Kidney epithelial cell (primary cell): Measurements from ENCODE around the gene PLCB2. TPM values are rescaled to one million over a fixed set of nuclear protein-coding genes. Genes with fewer than 3 reads are reported as not detected.

Source experiments
- DNase-seq: peaks from one replicate; pipeline ENCODE4 v3.0.0-alpha.2; 2010; ENCODE audit warnings: low read depth
- H3K27me3 ChIP-seq: 2 replicates; pipeline ENCODE4 v1.6.0; 2011; ENCODE audit warnings: low read length; ENCODE audit not compliant: control insufficient read depth, insufficient read depth
- H3K36me3 ChIP-seq: 2 replicates; pipeline ENCODE4 v1.5.1; 2011; ENCODE audit warnings: low read length; ENCODE audit not compliant: control insufficient read depth, insufficient read depth
- H3K4me3 ChIP-seq: 2 replicates; pipeline ENCODE4 v1.5.1; 2011; ENCODE audit warnings: low read depth, mild to moderate bottlenecking, control low read depth, low read length
- CTCF ChIP-seq: IDR thresholded peaks from 2 replicates; pipeline ENCODE4 v1.5.1; 2011; ENCODE audit warnings: mild to moderate bottlenecking, moderate library complexity, low read length, control low read depth, inconsistent platforms; ENCODE audit not compliant: insufficient read depth, poor library complexity, severe bottlenecking
- total RNA-seq: library from RNA; depleted of rRNA; stranded (reverse); fragments of >200 nt; gene quantifications from 2 replicates; pipeline ENCODE4 v1.2.3, GENCODE V29; 2015

Gene PLCB2
- total RNA-seq, 1 donor from 2014 or later: 1.5 TPM

- Histone ChIP-seq H3K4me3 (no peak overlapping the region), H3K36me3 (no peaks in the 10 kb centered on the region), H3K27me3 (peaks cover 34% of the 10 kb centered on the region)
- no peak for DNase-seq
- no peak for TF ChIP-seq CTCF
These were observed 4.2 kb downstream of the PLCB2 start for GRCh38 chr15:40303576-40303975.

GRCh38 chr15:40302981-40303380 is 4.8 kb downstream of the PLCB2 start:
- Histone ChIP-seq H3K27me3 (peaks cover 36% of the 10 kb centered on the region), H3K36me3 (no peaks in the 10 kb centered on the region), H3K4me3 (no peak overlapping the region)
- no peak for TF ChIP-seq CTCF
- no peak for DNase-seq

DNA sequence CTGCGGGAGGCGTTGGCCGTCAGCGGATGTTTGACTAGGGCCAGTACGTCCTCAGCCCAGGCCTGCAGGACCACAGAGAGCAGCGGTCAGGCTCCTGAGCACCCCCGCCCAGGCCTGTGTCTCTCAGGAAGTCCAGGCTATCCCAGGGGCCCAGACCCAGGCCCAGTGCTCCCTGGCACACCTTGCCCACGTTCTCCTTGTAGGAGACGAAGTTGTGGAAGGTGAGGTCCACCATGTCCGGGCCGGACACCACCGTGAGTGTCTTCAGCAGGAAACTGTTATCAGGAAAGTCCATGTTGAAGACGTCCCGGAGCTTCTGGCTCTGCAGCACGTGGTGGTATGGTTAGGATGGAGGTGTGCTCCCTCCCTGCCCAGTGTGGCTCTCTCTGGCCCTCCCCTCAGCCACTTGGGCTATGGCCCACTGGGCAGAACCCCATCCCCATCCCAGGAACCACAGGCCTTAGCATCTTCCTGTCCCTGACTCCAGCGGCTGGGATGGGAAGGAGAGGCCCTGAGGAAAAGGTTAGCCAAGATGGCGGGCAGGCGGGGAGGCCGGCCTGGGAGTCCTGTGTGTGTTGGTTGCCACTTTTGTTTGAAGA is 5.3 kb downstream of the PLCB2 start:
- Histone ChIP-seq H3K36me3 (no peaks in the 10 kb centered on the region), H3K4me3 (no peak overlapping the region), H3K27me3 (peaks cover 36% of the 10 kb centered on the region)
- no peak for DNase-seq
- TF ChIP-seq CTCF: no peak

- no peak for DNase-seq
- Histone ChIP-seq H3K4me3 (no peak overlapping the region), H3K36me3 (no peaks in the 10 kb centered on the region), H3K27me3 (peaks cover 34% of the 10 kb centered on the region)
- no peak for TF ChIP-seq CTCF
These were observed 6.1 kb downstream of the PLCB2 start for GRCh38 chr15:40301467-40302179.

DNA sequence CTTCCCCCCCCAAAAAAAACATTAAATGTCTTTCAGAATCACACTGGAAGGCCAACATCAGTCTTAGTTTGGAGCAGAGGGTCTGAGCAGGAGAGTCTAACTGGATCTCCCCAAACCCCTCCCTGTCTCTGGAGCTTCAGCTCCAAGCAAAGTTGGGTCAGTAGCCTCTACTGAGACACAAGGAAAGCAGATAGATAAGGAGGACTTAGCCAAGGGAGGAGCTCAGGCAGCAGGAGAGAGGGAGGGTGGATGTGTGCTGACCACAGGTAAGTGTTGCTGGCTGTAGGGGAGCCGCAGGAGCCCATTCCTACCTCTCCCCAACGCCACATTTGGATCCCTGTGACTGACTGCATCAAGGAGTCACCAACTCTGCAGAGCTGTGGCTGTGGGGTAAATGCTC is 7.0 kb downstream of the PLCB2 start:
- H3K4me3 ChIP-seq: no peak overlapping the region
- H3K36me3 ChIP-seq: no peaks in the 10 kb centered on the region
- DNase-seq: no peak
- TF ChIP-seq CTCF: no peak
- peaks cover 35% of the 10 kb centered on the region for H3K27me3 ChIP-seq

DNA sequence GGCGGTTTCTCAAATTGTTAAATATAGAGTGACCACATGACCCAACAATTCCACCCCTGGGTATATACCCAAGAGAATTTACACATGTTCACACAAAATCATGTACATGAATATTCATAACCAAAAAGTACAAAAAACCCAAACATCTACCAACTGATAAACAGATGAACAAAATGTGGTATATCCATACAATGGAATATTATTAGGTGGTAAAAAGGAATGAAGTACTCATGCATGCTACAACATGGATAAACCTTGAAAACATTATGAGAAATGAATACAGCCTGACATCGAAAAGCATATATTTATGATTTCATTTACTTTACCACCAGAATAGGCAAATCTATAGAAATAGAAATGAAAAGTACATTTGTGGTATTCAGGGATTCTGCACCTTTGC is 7.4 kb downstream of the PLCB2 start:
- TF ChIP-seq CTCF: no peak
- Histone ChIP-seq H3K36me3 (no peaks in the 10 kb centered on the region), H3K4me3 (no peak overlapping the region), H3K27me3 (peaks cover 38% of the 10 kb centered on the region)
- DNase-seq: no peak
